CD4-positive, alpha-beta T cell (primary cell): ENCODE results near the gene AKAP9. TPM values are rescaled to one million over a fixed set of nuclear protein-coding genes. Genes with fewer than 3 reads are reported as not detected.
"Not testable (repeated sequence)": the region's sequence is repeated elsewhere in the genome, so short reads cannot be mapped to it uniquely, and the experiment has no call there.

Experiments used
- ATAC-seq: fragments of 200-7000 bp; cut with Tn5 transposase; one replicate; pipeline ENCODE4 v1.10.0; 2022; ENCODE audit warnings: mild to moderate bottlenecking; ENCODE audit not compliant: poor library complexity
- CTCF ChIA-PET: fragments of 350-600 bp; sonication (Branson Sonifier 250); formaldehyde crosslinking; loops from one replicate; lab custom pipeline; 2021; ENCODE audit warnings: antibody characterized with exemption, inconsistent platforms; lab: Charles Lee
- POLR2A ChIA-PET: fragments of 350-600 bp; sonication (Branson Sonifier 250); formaldehyde crosslinking; loops from one replicate; lab custom pipeline; 2021; ENCODE audit warnings: antibody characterized with exemption, inconsistent platforms; lab: Charles Lee
- DNase-seq, 14 experiments: peaks; one replicate each; pipeline ENCODE4 v3.0.0-alpha.2; 2013 to 2020; ENCODE audit warnings: mixed read lengths in 2 of 14
- H3K27ac ChIP-seq, 2 donors: one replicate each; pipeline versions ENCODE4 v1.5.1 to v1.7.0; 2013; ENCODE audit warnings: low read length in 2 of 2, low read depth in 1 of 2, mild to moderate bottlenecking in 1 of 2
- H3K27me3 ChIP-seq, 2 experiments: 1 replicate in 1 of 2; 2 replicates in 1 of 2; pipeline versions ENCODE4 v1.6.1 to v1.7.0; 2013; ENCODE audit warnings: low read length in 2 of 2, control low read depth in 1 of 2, mild to moderate bottlenecking in 1 of 2, moderate library complexity in 1 of 2; ENCODE audit not compliant: insufficient read depth in 2 of 2, control insufficient read depth in 1 of 2
- H3K36me3 ChIP-seq: one replicate; pipeline ENCODE4 v1.6.1; 2013; ENCODE audit warnings: low read length, control low read depth; ENCODE audit not compliant: insufficient read depth
- H3K4me1 ChIP-seq: one replicate; pipeline ENCODE4 v1.6.1; 2013; ENCODE audit warnings: low read length, control low read depth; ENCODE audit not compliant: insufficient read depth
- H3K4me3 ChIP-seq: one replicate; pipeline ENCODE4 v1.5.1; 2013; ENCODE audit warnings: mild to moderate bottlenecking, low read length, moderate library complexity
- H3K9me3 ChIP-seq, 2 experiments: 1 replicate in 1 of 2; 2 replicates in 1 of 2; pipeline versions ENCODE4 v1.6.1 to v1.7.0; 2013; ENCODE audit warnings: low read length in 2 of 2, mild to moderate bottlenecking in 2 of 2, control low read depth in 1 of 2, moderate library complexity in 1 of 2; ENCODE audit not compliant: control insufficient read depth in 1 of 2, insufficient read depth in 1 of 2
- H3K27ac Mint-ChIP-seq: one replicate; pipeline ENCODE4 v1.8.0; 2020; ENCODE audit warnings: mixed read lengths
- H3K27me3 Mint-ChIP-seq: one replicate; pipeline ENCODE4 v1.8.0; 2021; ENCODE audit warnings: mixed read lengths
- H3K36me3 Mint-ChIP-seq: one replicate; pipeline ENCODE4 v1.8.0; 2021; ENCODE audit warnings: low read depth, mixed read lengths
- H3K4me1 Mint-ChIP-seq: one replicate; pipeline ENCODE4 v1.8.0; 2021; ENCODE audit warnings: low read depth, mixed read lengths
- H3K4me3 Mint-ChIP-seq: one replicate; pipeline ENCODE4 v1.8.0; 2020; ENCODE audit warnings: mild to moderate bottlenecking, mixed read lengths
- H3K9me3 Mint-ChIP-seq: one replicate; pipeline ENCODE4 v1.8.0; 2020; ENCODE audit warnings: mixed read lengths
- intact Hi-C, 2 experiments: fragments of 100-400 bp; cut with DNase I in 1 of 2; cut with micrococcal nuclease in 1 of 2; formaldehyde crosslinking; loops; one replicate each; pipeline versions ENCODE4 v1.15.1 to v1.9.0; 2023 to 2025; cut with DNase I, micrococcal nuclease
- polyA plus RNA-seq, 2 donors: library from polyadenylated mRNA; unstranded; fragments of 120-200 nt; gene quantifications; one replicate each; pipeline ENCODE4 v1.2.1, GENCODE V29; 2013
- total RNA-seq, 174 experiments: library from RNA in 2 of 174; stranded (reverse) in 2 of 174; gene quantifications; one replicate each; pipeline ENCODE4 v1.2.3 and lab custom pipeline; 2021 to 2026
- TF ChIP-seq, protein P1 (sequence below): fragments of 200-600 bp; IDR thresholded peaks from one replicate; pipeline ENCODE4 v1.8.0; 2022; ENCODE audit warnings: antibody characterized with exemption, mild to moderate bottlenecking

AKAP9 gene
- 10 to 100 TPM; 62.5 to 64.8 TPM for total RNA-seq
- 58.7 TPM for polyA plus RNA-seq (2013, experiment 1 of 2)
- 73.5 TPM for polyA plus RNA-seq (2013, experiment 2 of 2)
- 87.5 to 486 (median 264) reads per million in 172 experiments for total RNA-seq (lab: John Stamatoyannopoulos, UW)

DNA sequence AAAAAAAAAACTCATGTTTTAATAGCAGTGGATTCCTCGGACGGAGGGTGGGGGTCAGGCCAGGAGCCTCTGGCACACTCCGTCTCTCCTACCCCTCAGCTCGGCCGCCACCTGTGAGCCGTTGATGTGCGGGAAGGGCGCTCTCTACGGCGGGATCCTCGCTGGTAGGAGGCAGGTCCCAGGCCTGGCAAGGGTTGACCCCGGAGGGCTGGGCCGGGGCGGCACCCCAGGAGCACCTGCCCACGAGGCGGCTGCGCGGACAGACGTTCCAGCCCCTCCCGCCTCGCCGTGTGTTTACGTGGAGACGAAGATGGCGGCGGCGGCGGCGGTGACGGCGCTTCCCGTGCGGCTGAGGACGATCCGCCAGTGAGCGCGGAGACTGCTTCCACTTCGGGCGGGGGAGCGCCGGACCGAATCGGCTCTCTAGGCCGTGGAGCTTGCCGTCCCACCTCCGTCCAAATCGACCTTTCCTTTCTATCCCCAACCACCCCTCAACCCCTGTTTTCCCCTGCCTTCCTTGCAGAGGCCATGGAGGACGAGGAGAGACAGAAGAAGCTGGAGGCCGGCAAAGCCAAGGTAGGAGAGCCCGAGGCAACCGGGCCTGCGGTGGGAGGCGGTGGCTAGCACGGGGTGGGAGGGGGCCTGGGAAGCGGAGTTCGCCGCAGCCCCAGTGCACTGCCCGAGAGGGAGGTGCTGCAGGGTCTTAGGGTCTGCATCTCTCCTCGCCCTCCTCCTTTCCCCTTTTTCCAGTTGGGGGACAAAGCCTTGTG, at the start of gene AKAP9:
TSS of gene AKAP9 (plus strand) at position 291 of the 770 bp plus-strand sequence. CDS start at position 529, 238 bp downstream.
- Mint-ChIP-seq H3K4me3 (peak within 1 kb of the TSS; percentile 90), H3K27ac (peak within 1 kb of the TSS; percentile 92), H3K9me3 (no peaks in the 10 kb centered on the region), H3K4me1 (peaks cover 49% of the 10 kb centered on the region), H3K36me3 (peaks cover 17% of the 10 kb centered on the region), H3K27me3 (no peaks in the 10 kb centered on the region)
- Histone ChIP-seq H3K27me3 (no peaks in the 10 kb centered on the region), H3K36me3 (no peaks in the 10 kb centered on the region), H3K27ac (peak within 1 kb of the TSS; percentile 82 to 93), H3K9me3 (no peaks in the 10 kb centered on the region), H3K4me3 (peak within 1 kb of the TSS; percentile 96), H3K4me1 (peaks cover 25% of the 10 kb centered on the region)
- peak; percentile 77 to 94 (median 84) for DNase-seq
- ChIA-PET POLR2A (interaction anchor here (0.6 to 4.0 kb wide), 11 partner anchors 11 to 1177 kb away, joined by 3 to 47 read pairs (median 5); partner anchors contain the start of genes ANKIB1, CYP51A1, GATAD1 and KRIT1), CTCF (interaction anchor here (0.6 to 5.5 kb wide), 8 partner anchors 12 to 890 kb away, joined by 3 to 26 read pairs (median 4); partner anchors contain the start of genes MTERF1, PEX1 and RBM48)
- intact Hi-C loops = loop anchor here (1.0 to 10.0 kb wide), 8 partner anchors 37 to 1284 kb away; partner anchors contain the start of genes CYP51A1 (in 1 of the 2), HEPACAM2 (in 1 of the 2) and MTERF1 (in 1 of the 2)
- ATAC-seq = peak; percentile 88
- TF ChIP-seq, protein P1, sequence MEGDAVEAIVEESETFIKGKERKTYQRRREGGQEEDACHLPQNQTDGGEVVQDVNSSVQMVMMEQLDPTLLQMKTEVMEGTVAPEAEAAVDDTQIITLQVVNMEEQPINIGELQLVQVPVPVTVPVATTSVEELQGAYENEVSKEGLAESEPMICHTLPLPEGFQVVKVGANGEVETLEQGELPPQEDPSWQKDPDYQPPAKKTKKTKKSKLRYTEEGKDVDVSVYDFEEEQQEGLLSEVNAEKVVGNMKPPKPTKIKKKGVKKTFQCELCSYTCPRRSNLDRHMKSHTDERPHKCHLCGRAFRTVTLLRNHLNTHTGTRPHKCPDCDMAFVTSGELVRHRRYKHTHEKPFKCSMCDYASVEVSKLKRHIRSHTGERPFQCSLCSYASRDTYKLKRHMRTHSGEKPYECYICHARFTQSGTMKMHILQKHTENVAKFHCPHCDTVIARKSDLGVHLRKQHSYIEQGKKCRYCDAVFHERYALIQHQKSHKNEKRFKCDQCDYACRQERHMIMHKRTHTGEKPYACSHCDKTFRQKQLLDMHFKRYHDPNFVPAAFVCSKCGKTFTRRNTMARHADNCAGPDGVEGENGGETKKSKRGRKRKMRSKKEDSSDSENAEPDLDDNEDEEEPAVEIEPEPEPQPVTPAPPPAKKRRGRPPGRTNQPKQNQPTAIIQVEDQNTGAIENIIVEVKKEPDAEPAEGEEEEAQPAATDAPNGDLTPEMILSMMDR = no peak

DNA sequence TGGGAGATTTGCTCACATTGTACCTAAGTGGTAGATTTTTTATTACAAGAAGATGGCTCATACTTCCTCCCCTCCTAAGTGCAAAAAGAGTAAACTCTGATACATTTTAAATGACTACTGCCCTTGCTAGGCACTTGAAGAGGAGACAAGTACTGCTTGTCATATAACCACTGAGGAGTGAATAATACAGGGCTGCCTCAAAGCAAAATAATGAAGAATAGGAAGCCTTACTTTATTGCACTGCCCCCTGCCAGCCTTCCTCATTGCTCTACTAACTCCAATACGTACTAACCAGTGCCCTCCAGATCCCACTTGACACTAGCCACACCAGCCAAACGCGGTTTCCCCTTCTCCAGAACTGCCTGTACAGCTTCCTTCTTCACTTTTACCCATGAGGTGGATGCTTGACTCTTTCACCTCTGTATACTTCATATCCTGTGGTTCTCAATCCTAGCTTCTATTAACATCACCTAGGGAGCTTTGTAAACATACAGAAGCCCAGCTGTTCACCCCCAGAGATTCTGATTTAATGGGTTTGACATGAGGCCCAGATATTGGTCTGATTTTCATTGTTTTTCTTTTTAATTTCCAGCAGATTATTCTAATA, 48.5 kb upstream of the AKAP9 start:
- Histone ChIP-seq H3K27ac (no peak overlapping the region), H3K36me3 (no peaks in the 10 kb centered on the region), H3K4me3 (no peak overlapping the region), H3K27me3 (peaks cover 0 to 11% of the 10 kb centered on the region in 2 experiments), H3K9me3 (peaks cover 0 to 17% of the 10 kb centered on the region in 2 experiments), H3K4me1 (no peaks in the 10 kb centered on the region)
- DNase-seq (no peak), ATAC-seq (no peak)
- TF ChIP-seq, protein P1 = no peak
- H3K27ac Mint-ChIP-seq = no peak overlapping the region
- ChIA-PET CTCF (no interaction called here), POLR2A (no interaction called here)
- no peaks in the 10 kb centered on the region for H3K36me3 Mint-ChIP-seq
- H3K27me3 Mint-ChIP-seq = peaks cover 21% of the 10 kb centered on the region
- H3K9me3 Mint-ChIP-seq = no peaks in the 10 kb centered on the region
- no peaks in the 10 kb centered on the region for H3K4me1 Mint-ChIP-seq
- intact Hi-C loops = no loop called here
- H3K4me3 Mint-ChIP-seq = no peak overlapping the region

DNA sequence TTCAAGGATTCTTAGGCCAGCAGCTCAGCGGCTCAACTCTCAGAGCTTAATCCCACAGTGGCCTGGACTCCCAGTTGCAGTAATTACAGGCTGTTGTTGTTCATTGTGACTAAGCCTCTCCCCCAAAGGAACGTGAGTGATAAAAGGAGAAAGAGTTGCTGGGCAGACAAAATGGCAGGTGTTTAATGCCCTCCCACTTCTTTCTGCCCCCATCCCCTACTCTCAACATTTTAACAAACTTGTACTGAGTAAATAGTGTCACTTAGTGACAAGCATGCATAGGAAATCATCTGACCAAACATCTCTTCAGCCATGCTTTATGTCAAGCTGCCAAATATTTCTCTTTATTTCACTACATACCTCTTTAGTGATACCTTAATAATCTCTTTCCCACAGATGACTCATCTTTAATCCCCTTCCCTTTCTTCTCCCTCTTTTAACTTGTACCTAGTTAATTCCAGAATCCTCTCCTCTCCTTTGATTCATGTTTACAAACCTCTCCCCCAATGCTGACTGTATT, 47.8 kb upstream of the AKAP9 start:
- Histone ChIP-seq H3K36me3 (no peaks in the 10 kb centered on the region), H3K9me3 (peaks cover 0 to 10% of the 10 kb centered on the region in 2 experiments), H3K27ac (no peak overlapping the region), H3K4me3 (no peak overlapping the region), H3K27me3 (peaks cover 0 to 11% of the 10 kb centered on the region in 2 experiments), H3K4me1 (no peaks in the 10 kb centered on the region)
- no peak for DNase-seq
- TF ChIP-seq, protein P1 = no peak
- no peak overlapping the region for H3K27ac Mint-ChIP-seq
- intact Hi-C loops = no loop called here
- H3K4me1 Mint-ChIP-seq = no peaks in the 10 kb centered on the region
- CTCF ChIA-PET = no interaction called here
- no peak overlapping the region for H3K4me3 Mint-ChIP-seq
- H3K27me3 Mint-ChIP-seq = peaks cover 21% of the 10 kb centered on the region
- no peaks in the 10 kb centered on the region for H3K36me3 Mint-ChIP-seq
- ATAC-seq = no peak
- POLR2A ChIA-PET = no interaction called here
- no peaks in the 10 kb centered on the region for H3K9me3 Mint-ChIP-seq

DNA sequence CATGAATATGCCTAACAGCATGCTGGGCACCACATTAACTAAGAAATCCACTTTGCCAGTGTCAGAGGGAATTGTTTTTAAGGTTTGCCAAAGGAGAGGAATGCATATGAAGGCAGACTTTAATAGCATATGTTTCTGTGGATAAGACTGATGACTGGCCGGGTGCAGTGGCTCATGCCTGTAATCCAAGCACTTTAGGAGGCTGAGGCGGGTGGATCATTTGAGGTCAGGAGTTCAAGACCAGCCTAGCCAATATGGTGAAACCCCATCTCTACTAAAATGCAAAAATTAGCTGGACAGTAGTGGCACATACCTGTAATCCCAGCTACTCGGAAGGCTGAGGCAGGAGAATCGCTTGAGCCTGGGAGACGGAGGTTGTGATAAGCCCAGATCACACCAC, 47.0 kb upstream of the AKAP9 start:
- H3K4me3 Mint-ChIP-seq, DNase-seq, ATAC-seq, H3K4me1 ChIP-seq, H3K9me3 ChIP-seq, H3K36me3 ChIP-seq, H3K36me3 Mint-ChIP-seq, H3K4me1 Mint-ChIP-seq, H3K27ac Mint-ChIP-seq, H3K4me3 ChIP-seq, POLR2A ChIA-PET, H3K9me3 Mint-ChIP-seq, intact Hi-C loops, CTCF ChIA-PET, H3K27ac ChIP-seq: not testable (repeated sequence)
- peaks cover 21% of the 10 kb centered on the region for H3K27me3 Mint-ChIP-seq
- H3K27me3 ChIP-seq = peaks cover 0 to 11% of the 10 kb centered on the region in 2 experiments
